ENCODE results near the gene TMEM259.
A peak's percentile ranks its signal among the peaks of the same experiment; 100 is the strongest.

TMEM259 gene

DNA sequence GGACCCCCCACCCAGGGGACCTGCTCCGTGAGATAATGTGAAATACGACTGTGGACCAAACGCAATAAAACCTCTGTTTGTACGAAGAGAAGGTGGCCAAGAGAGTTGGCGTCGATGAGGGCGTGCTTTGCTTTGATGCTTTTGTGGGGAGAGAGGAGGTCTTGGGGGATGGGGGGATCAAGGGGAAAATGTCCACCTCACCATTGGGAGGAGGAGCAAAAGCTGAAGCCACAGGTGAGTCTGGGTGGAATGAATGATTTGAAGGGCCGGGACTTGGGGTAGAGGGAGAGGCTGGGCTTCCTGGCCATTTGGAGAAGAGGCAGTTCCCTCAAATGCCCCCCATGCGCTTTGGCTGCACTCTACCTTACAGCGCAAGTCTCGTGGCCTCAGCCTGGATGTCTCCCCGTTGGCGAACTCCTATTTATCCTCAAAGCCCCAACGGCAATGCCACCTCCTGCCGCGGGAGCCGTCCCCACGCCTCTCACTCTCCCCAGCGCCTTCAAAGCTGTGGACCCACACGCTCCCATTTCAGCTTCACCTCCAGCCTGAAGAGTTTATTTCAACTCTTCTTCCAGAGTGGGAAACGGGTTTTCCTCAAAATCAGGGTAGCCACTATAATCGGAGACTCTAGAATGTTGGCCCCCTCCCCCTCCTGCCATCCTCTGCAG lies 18.2 kb upstream of the TMEM259 start:
- TF ChIP-seq, protein P1, sequence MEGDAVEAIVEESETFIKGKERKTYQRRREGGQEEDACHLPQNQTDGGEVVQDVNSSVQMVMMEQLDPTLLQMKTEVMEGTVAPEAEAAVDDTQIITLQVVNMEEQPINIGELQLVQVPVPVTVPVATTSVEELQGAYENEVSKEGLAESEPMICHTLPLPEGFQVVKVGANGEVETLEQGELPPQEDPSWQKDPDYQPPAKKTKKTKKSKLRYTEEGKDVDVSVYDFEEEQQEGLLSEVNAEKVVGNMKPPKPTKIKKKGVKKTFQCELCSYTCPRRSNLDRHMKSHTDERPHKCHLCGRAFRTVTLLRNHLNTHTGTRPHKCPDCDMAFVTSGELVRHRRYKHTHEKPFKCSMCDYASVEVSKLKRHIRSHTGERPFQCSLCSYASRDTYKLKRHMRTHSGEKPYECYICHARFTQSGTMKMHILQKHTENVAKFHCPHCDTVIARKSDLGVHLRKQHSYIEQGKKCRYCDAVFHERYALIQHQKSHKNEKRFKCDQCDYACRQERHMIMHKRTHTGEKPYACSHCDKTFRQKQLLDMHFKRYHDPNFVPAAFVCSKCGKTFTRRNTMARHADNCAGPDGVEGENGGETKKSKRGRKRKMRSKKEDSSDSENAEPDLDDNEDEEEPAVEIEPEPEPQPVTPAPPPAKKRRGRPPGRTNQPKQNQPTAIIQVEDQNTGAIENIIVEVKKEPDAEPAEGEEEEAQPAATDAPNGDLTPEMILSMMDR (IDR thresholded peaks at IDR 0.05; ENCODE audit: insufficient read depth, low read depth, low read length, missing control alignments): no peak
- peak overlapping the region; percentile 4 for H3K4me3 ChIP-seq (ENCODE audit: low read depth, low read length)
- DNase-seq (ENCODE audit: low read depth): peak; percentile 46

DNA sequence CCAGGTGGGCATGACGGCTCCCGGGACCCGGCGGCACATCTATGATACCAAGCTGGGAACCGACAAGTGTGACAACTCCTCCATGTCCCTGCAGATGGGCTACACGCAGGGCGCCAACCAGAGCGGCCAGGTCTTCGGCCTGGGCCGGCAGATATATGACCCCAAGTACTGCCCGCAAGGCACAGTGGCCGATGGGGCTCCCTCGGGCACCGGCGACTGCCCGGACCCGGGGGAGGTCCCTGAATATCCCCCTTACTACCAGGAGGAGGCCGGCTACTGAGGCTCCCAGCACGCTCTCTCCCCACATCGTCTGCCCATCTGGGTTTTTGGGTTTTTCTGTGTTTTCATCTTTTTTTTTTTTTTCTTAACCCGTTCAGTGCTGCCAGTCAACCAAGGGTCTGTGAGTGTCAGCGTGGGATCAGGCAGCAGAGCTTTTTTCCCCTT lies 16.7 kb upstream of the TMEM259 start:
- no peak overlapping the region for H3K4me3 ChIP-seq (ENCODE audit: low read depth, low read length)
- TF ChIP-seq, protein P1 (IDR thresholded peaks at IDR 0.05; ENCODE audit: insufficient read depth, low read depth, low read length, missing control alignments): no peak
- peak; percentile 61 for DNase-seq (ENCODE audit: low read depth)

DNA sequence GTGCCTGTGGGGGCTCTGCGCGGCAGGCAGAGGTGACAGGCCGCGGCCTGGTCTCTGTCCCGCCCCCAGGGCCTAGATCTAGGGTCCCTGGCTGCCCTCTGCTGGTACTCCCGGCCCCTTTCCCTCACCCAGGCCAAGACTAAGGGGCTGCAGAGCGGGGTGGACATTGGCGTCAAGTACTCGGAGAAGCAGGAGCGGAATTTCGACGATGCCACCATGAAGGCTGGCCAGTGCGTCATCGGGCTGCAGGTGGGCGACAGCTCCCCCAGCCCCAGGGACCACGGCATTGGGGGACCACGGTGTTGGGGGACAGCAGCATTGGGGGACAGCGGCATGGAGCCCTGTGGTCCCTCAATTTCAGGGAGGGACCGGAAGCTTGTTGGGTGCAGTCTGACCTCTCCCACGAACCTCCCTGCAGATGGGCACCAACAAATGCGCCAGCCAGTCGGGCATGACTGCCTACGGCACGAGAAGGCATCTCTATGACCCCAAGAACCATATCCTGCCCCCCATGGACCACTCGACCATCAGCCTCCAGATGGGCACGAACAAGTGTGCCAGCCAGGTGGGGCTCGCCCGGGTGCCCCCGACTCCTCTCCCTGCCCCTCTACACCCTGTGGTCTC lies 15.2 kb upstream of the TMEM259 start:
- DNase-seq (ENCODE audit: low read depth): no peak
- no peak overlapping the region for H3K4me3 ChIP-seq (ENCODE audit: low read depth, low read length)
- TF ChIP-seq, protein P1 (IDR thresholded peaks at IDR 0.05; ENCODE audit: insufficient read depth, low read depth, low read length, missing control alignments): peak; percentile 5

DNA sequence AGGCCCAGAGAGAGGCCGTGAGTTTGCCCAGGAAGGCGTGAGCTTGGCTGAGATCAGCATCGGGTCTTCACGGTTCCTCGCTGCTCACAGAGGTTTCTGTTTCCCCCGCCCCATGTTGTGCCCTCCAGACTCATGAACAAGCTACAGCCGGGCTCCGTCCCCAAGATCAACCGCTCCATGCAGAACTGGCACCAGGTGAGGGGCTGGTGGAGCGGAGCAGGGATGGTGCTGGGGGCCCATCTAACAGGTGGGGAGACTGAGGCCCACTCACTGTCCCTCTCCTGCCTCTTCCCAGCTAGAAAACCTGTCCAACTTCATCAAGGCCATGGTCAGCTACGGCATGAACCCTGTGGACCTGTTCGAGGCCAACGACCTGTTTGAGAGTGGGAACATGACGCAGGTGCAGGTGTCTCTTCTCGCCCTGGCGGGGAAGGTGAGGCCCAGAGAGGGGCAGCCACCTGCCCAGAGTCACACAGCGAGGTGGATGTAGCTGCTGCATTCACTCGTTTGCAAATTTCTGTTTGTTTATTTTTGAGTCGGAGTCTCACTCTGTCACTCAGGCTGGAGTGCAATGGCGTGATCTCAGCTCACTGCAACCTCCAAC lies 11.4 kb upstream of the TMEM259 start:
- H3K4me3 ChIP-seq (ENCODE audit: low read depth, low read length): no peak overlapping the region
- DNase-seq (ENCODE audit: low read depth): no peak
- TF ChIP-seq, protein P1 (IDR thresholded peaks at IDR 0.05; ENCODE audit: insufficient read depth, low read depth, low read length, missing control alignments): no peak

DNA sequence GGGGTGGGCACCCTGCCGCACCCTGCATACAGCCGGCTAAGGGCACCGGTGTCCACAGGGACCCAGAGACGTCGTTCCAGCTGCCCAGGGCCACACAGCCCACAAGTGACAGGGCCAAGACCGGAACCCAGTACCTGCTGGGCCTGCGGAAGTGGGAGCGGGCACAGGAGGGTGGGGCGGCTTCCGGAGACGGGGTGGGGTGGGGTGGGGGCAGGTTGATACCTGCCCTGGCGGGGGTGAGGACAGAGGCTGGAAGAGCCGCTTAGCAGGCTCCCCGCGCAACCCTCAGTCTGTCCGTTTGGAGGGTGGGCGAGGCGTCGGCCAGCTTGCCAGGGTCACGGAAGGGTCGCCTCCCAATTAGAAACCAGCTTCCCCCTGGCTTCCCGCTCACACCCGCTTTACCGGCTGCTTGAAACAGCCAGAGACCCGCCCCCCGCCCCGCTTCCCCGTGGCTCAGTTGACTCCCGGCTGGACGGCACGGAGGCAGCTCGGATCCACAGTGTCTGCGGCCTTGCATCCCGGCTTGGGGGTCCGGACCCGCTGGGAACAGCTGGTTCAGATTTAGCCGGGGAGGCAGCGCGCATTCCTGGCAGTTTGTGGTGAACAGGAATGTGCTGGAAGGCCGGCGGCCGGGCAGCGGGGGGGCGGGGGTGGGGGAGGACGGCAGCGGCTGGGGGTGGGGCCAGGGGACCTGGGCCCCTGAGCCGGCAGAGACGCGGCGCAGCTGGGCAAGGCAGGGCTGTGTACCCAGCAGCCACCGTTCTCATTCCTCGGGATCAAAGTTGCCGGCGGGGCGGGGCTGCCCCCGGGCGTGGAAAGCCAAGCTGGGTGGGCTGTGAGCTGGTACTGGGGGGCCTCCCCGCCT lies 7.4 kb upstream of the TMEM259 start:
- TF ChIP-seq, protein P1 (IDR thresholded peaks at IDR 0.05; ENCODE audit: insufficient read depth, low read depth, low read length, missing control alignments): no peak
- peak overlapping the region; percentile 100 for H3K4me3 ChIP-seq (ENCODE audit: low read depth, low read length)
- peak; percentile 86 for DNase-seq (ENCODE audit: low read depth)

DNA sequence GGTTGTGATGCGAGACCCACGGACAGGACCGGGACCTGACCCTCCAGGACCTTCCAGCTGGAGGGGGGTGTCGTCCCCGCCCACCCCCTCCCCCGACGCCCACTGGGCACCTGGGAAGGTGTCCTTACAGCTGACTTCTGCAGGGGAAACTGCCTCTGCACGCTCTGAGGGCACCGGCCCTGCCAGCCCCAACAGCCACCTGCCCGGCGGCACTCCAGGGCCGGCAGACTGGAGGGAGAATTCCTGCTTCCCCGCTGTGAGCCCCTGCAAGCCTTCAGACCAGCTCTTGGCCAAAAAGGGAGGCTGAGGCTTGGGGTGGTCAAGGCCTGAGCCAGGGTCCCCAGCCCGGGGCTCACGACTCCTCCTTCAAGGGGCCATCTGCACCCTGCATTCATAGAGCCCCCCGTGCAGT lies 6.7 kb upstream of the TMEM259 start:
- peak overlapping the region; percentile 100 for H3K4me3 ChIP-seq (ENCODE audit: low read depth, low read length)
- no peak for DNase-seq (ENCODE audit: low read depth)
- TF ChIP-seq, protein P1 (IDR thresholded peaks at IDR 0.05; ENCODE audit: insufficient read depth, low read depth, low read length, missing control alignments): no peak
